K562 (cell line): ENCODE results near the gene VPREB3. TPM values are rescaled to one million over a fixed set of nuclear protein-coding genes. Genes with fewer than 3 reads are reported as not detected.
A peak's percentile ranks its signal among the peaks of the same experiment; 100 is the strongest.

Source experiments
- ARID2 ChIP-seq: fragments of 450-650 bp; IDR thresholded peaks from 2 replicates; pipeline ENCODE4 v1.6.1; 2017; ENCODE audit warnings: antibody characterized with exemption, mild to moderate bottlenecking
- ELF2 ChIP-seq: fragments of 250-450 bp; sonication (Bioruptor Pico); IDR thresholded peaks from 2 replicates; pipeline ENCODE4 v1.5.0; 2021; ENCODE audit warnings: mild to moderate bottlenecking
- HLTF ChIP-seq: fragments of 450-650 bp; IDR thresholded peaks from 2 replicates; pipeline ENCODE4 v1.6.1; 2016
- HNRNPH1 ChIP-seq: fragments of 200-400 bp; formaldehyde crosslinking; optimal IDR thresholded peaks from 2 replicates; pipeline ENCODE3; 2017; ENCODE audit warnings: low read depth, mild to moderate bottlenecking, low read length, moderate library complexity
- HOXB6 ChIP-seq: fragments of 250-450 bp; sonication (Bioruptor Pico); IDR thresholded peaks from 2 replicates; pipeline ENCODE4 v1.5.1; 2022; ENCODE audit warnings: mild to moderate bottlenecking, borderline replicate concordance
- PCBP2 ChIP-seq: fragments of 200-400 bp; formaldehyde crosslinking; IDR thresholded peaks from 2 replicates; pipeline ENCODE4 v1.6.1; 2018; ENCODE audit warnings: low read length, low read depth, mild to moderate bottlenecking, moderate library complexity; ENCODE audit not compliant: poor library complexity, severe bottlenecking
- RBM34 ChIP-seq: fragments of 200-400 bp; formaldehyde crosslinking; IDR thresholded peaks from 2 replicates; pipeline ENCODE4 v1.6.1; 2018; ENCODE audit warnings: low read length, borderline replicate concordance; ENCODE audit not compliant: insufficient read depth
- RBM39 ChIP-seq: fragments of 200-400 bp; formaldehyde crosslinking; optimal IDR thresholded peaks from 2 replicates; pipeline ENCODE3; 2018; ENCODE audit warnings: low read depth, low read length
- SRSF1 ChIP-seq: fragments of 200-400 bp; formaldehyde crosslinking; IDR thresholded peaks from 2 replicates; pipeline ENCODE4 v1.6.1; 2017; ENCODE audit warnings: mild to moderate bottlenecking, low read depth, low read length, moderate library complexity
- ZKSCAN1 ChIP-seq: fragments of 150-350 bp; IDR thresholded peaks from 2 replicates; pipeline ENCODE4 v1.6.1; 2016; ENCODE audit warnings: low read depth, low read length
- ZNF561 ChIP-seq: fragments of 450-650 bp; formaldehyde crosslinking; conservative IDR thresholded peaks from 2 replicates; pipeline ENCODE4 v1.4.0; 2020; ENCODE audit warnings: mild to moderate bottlenecking, moderate library complexity
- polyA plus RNA-seq, 8 experiments: library from polyadenylated mRNA; depleted of rRNA in 4 of 8; stranded (reverse) in 5 of 8; unstranded in 3 of 8; fragments of >200 nt; fragmentation: Nextera tagmentation in 2 of 8; fragmentation: Illumina TruSeq in 1 of 8; extraction: Ambion mirVana in 2 of 8; extraction: Trizol in 1 of 8; gene quantifications; 2 replicates each; pipeline versions ENCODE4 v1.2.1 to v1.2.3, GENCODE V29; 2011 to 2014; ENCODE audit warnings: inconsistent platforms in 1 of 8, missing spikeins in 1 of 8
- total RNA-seq, 7 experiments: library from RNA; depleted of rRNA in 6 of 7; stranded (reverse); fragments of >200 nt in 6 of 7; fragmentation: Illumina TruSeq in 2 of 7; extraction: Trizol in 2 of 7; gene quantifications; 2 replicates each; pipeline versions ENCODE4 v1.2.1 to v1.2.3, GENCODE V29; 2011 to 2021; ENCODE audit warnings: low replicate concordance in 1 of 7
- TF ChIP-seq, protein P1 (sequence below): sonication (generic); formaldehyde crosslinking; IDR thresholded peaks from 2 replicates; pipeline ENCODE4 v1.8.1; 2022; ENCODE audit warnings: missing genetic modification reagents
- TF ChIP-seq, protein P2 (sequence below), 2 experiments: IDR thresholded peaks in 1 of 2; conservative IDR thresholded peaks in 1 of 2; 2 replicates each; pipeline ENCODE4 v1.6.1; 2016; ENCODE audit warnings: low read depth in 2 of 2, mild to moderate bottlenecking in 1 of 2, missing compliant biosample characterization in 1 of 2, missing genetic modification characterization in 1 of 2, moderate library complexity in 1 of 2
- TF ChIP-seq, protein P3 (sequence below): fragments of 250-450 bp; sonication (Bioruptor Pico); IDR thresholded peaks from 2 replicates; pipeline ENCODE4 v1.4.0; 2020; ENCODE audit warnings: mild to moderate bottlenecking, moderate library complexity

The VPREB3 gene
- total and polyA plus RNA-seq, 9 of the 15 experiments (the other 6 are each of a cell fraction or from before 2014, with no cell fraction given), result 0.14 to 0.71 (median 0.20) TPM; not detected in 6

DNA sequence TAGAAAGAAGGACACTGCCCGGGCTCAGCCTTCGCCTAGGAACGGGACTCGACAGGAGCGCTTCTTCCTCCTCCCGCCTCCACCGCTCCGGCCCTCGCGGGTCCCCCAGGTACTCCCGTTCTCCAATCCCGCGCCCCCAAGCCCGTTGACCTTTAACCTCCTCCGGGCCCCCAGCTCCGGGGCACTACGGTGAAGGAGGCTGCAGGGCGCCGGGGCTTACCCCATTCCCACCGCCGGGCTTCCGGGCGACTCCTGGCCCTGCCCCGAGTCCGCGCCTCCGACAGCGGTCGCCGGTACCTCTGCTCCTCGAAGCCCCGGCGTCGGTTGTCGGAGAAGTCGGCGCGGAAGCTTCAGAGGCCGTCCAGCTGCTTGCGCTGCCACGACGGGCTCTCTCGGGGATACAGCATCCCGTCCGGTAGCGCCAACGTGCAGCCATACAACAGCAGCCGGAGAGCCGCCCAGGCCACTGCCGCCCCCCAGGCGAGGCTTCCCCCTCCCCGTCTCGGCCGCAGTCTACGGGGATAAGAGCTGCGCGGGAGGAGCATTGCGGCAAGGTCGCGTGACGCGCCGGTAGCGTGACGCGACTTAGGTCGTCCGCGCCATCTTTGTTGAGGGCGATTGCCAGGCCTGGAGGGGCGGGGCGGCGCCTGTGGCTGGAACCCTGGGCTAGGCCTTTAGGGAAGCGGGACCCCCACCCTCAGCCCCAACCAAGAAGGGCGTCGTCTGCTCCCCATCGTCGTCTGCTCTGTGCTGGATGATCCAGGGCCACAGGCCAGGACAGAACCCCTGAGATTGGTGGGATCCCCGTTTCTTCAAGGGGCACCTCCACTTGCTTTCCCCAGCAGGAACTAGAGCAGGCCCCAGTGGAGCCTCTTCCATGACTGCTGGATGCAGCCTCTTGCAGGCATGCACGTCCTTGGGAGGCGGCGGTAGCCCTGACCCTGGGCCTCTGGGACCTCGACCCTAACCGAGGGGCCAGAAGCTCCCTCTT lies 37.1 kb downstream of the VPREB3 start (continued):
- TF ChIP-seq, protein P1, sequence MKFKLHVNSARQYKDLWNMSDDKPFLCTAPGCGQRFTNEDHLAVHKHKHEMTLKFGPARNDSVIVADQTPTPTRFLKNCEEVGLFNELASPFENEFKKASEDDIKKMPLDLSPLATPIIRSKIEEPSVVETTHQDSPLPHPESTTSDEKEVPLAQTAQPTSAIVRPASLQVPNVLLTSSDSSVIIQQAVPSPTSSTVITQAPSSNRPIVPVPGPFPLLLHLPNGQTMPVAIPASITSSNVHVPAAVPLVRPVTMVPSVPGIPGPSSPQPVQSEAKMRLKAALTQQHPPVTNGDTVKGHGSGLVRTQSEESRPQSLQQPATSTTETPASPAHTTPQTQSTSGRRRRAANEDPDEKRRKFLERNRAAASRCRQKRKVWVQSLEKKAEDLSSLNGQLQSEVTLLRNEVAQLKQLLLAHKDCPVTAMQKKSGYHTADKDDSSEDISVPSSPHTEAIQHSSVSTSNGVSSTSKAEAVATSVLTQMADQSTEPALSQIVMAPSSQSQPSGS (CRISPR knock-in tag), result no peak
- TF ChIP-seq, protein P2, sequence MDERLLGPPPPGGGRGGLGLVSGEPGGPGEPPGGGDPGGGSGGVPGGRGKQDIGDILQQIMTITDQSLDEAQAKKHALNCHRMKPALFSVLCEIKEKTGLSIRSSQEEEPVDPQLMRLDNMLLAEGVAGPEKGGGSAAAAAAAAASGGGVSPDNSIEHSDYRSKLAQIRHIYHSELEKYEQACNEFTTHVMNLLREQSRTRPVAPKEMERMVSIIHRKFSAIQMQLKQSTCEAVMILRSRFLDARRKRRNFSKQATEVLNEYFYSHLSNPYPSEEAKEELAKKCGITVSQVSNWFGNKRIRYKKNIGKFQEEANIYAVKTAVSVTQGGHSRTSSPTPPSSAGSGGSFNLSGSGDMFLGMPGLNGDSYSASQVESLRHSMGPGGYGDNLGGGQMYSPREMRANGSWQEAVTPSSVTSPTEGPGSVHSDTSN (CRISPR knock-in tag; IDR thresholded peaks at IDR 0.05; ENCODE audit: low read depth), result no peak
- TF ChIP-seq, protein P2 (tag; conservative IDR thresholded peaks at IDR 0.05; ENCODE audit: low read depth), result no peak
- no peak for TF ChIP-seq HOXB6 (CRISPR knock-in tag)
- TF ChIP-seq SRSF1, result no peak
- no peak for TF ChIP-seq HNRNPH1
- TF ChIP-seq ZKSCAN1, result no peak
- TF ChIP-seq RBM39, result no peak
- no peak for TF ChIP-seq ZNF561 (CRISPR knock-in tag)
- TF ChIP-seq PCBP2, result no peak
- TF ChIP-seq, protein P3, sequence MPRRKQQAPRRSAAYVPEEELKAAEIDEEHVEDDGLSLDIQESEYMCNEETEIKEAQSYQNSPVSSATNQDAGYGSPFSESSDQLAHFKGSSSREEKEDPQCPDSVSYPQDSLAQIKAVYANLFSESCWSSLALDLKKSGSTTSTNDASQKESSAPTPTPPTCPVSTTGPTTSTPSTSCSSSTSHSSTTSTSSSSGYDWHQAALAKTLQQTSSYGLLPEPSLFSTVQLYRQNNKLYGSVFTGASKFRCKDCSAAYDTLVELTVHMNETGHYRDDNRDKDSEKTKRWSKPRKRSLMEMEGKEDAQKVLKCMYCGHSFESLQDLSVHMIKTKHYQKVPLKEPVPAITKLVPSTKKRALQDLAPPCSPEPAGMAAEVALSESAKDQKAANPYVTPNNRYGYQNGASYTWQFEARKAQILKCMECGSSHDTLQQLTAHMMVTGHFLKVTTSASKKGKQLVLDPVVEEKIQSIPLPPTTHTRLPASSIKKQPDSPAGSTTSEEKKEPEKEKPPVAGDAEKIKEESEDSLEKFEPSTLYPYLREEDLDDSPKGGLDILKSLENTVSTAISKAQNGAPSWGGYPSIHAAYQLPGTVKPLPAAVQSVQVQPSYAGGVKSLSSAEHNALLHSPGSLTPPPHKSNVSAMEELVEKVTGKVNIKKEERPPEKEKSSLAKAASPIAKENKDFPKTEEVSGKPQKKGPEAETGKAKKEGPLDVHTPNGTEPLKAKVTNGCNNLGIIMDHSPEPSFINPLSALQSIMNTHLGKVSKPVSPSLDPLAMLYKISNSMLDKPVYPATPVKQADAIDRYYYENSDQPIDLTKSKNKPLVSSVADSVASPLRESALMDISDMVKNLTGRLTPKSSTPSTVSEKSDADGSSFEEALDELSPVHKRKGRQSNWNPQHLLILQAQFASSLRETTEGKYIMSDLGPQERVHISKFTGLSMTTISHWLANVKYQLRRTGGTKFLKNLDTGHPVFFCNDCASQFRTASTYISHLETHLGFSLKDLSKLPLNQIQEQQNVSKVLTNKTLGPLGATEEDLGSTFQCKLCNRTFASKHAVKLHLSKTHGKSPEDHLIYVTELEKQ (CRISPR knock-in tag), result no peak
- TF ChIP-seq ELF2, result no peak
- TF ChIP-seq RBM34, result no peak
- no peak for TF ChIP-seq ARID2
- 0 out of 2 replicates have a peak, but pooled peaks have one; percentile 20 for TF ChIP-seq HLTF
